Fibroblast of mammary gland (primary cell): ENCODE measurements around the gene CCDC158.
A peak's percentile ranks its signal among the peaks of the same experiment; 100 is the strongest.

ENCODE experiments used
- DNase-seq: peaks from one replicate; pipeline ENCODE4 v3.0.0-alpha.2; 2010; ENCODE audit warnings: low read depth
- H3K4me3 ChIP-seq: 2 replicates; pipeline ENCODE4 v1.5.1; 2011; ENCODE audit warnings: low read depth, mild to moderate bottlenecking, low read length, moderate library complexity; ENCODE audit not compliant: control insufficient read depth
- TF ChIP-seq, protein P1 (sequence below): conservative IDR thresholded peaks from 2 replicates; pipeline ENCODE4 v1.5.1; 2011; ENCODE audit warnings: low read depth, low read length, inconsistent platforms; ENCODE audit not compliant: control insufficient read depth, insufficient read depth

The CCDC158 gene

DNA sequence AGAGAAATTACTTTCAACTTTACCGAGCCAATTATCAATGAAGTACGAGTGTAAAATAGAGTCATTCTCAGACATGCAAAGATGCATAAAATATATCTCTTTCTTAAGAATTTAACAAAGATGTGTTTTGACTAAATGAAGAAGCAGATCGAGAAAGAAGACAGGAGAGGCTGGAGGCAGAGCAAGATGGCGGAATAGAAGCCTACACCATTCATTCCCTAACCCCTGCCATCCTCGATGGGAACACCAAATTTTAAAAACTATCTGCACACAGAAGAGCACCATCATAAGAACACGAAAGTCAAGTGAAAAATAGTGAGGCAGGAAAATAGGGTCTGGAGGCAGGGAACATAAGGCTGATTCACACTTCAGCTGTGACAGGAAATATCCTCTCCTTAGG is 35.0 kb downstream of the CCDC158 start:
- TF ChIP-seq, protein P1, sequence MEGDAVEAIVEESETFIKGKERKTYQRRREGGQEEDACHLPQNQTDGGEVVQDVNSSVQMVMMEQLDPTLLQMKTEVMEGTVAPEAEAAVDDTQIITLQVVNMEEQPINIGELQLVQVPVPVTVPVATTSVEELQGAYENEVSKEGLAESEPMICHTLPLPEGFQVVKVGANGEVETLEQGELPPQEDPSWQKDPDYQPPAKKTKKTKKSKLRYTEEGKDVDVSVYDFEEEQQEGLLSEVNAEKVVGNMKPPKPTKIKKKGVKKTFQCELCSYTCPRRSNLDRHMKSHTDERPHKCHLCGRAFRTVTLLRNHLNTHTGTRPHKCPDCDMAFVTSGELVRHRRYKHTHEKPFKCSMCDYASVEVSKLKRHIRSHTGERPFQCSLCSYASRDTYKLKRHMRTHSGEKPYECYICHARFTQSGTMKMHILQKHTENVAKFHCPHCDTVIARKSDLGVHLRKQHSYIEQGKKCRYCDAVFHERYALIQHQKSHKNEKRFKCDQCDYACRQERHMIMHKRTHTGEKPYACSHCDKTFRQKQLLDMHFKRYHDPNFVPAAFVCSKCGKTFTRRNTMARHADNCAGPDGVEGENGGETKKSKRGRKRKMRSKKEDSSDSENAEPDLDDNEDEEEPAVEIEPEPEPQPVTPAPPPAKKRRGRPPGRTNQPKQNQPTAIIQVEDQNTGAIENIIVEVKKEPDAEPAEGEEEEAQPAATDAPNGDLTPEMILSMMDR: no peak
- no peak for DNase-seq
- H3K4me3 ChIP-seq: no peak overlapping the region

DNA sequence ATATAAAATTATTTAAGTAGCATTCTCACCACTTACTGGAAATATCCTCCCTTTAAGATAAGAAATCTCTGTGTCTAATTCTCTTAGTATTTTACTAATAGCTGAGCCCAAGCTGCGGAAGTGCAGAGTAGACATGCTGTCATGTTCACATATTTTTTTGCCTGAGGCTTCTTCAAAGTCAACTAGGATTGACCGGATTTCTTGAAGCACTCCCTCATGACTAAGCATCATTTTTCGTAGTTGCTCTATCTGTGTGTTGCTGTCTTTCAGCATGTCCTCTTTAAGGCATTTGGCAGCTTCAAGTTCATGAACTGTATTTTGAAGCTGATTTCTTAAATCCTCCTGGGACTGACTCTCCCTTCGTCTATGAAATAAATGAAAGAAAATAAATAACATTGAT is 36.9 kb downstream of the CCDC158 start:
- TF ChIP-seq, protein P1: no peak
- no peak for DNase-seq
- H3K4me3 ChIP-seq: no peak overlapping the region

DNA sequence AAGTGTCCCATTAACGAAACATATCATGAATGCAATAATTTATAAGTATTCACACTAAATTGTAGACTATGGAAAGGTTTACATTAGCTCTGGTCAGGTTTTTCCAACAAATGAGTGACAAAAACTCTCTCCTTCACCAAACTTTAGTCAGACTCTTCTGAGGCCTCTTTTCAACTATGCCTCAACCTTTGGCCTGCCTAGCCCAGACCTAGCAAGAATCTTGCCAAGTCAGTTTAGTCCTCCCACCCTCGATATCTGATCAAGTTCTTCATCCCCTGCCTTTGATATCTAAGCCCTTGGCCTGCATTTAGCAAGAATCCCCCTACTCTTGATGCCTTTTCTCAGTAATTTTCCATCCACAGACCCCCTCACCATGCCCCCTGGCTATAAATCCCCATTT is 37.9 kb downstream of the CCDC158 start:
- TF ChIP-seq, protein P1: no peak
- H3K4me3 ChIP-seq: no peak overlapping the region
- no peak for DNase-seq

DNA sequence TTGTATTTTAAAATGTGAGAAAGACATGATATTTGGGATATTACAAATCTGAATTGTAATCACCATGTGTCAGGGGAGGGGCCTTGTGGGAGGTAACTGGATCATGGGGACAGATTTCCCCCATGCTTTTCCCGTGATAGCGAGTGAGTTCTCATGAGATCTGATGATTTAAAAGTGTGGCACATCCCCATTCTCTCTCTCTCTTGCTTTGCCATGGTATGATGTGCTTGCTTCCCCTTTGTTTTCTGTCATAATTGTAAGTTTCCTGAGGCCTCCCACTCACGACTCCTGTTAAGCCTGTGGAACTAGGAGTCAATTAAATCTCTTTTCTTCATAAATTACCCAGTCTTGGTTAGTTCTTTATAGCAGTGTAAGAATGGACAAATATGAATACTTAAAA is 39.0 kb downstream of the CCDC158 start:
- no peak overlapping the region for H3K4me3 ChIP-seq
- no peak for DNase-seq
- TF ChIP-seq, protein P1: no peak

DNA sequence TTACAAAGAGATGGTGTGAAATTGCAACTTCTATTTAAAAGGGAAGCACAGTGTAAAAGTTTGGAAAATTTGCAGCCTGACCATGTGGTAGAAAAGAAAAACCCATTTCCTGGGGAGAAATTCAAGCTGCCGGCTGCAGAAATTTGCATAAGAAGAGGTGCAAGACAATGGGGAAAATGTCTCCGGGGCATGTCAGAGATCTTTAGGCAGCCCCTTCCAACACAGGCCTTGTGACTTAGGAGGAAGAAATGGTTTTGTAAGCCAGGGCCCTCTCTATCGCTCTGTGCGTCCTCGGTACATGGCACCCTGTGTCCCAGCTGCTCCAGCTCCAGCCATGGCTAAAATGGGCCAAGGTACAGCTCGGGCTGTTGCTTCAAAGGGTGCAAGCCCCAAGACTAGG is 40.4 kb downstream of the CCDC158 start:
- H3K4me3 ChIP-seq: no peak overlapping the region
- TF ChIP-seq, protein P1: no peak
- DNase-seq: no peak

DNA sequence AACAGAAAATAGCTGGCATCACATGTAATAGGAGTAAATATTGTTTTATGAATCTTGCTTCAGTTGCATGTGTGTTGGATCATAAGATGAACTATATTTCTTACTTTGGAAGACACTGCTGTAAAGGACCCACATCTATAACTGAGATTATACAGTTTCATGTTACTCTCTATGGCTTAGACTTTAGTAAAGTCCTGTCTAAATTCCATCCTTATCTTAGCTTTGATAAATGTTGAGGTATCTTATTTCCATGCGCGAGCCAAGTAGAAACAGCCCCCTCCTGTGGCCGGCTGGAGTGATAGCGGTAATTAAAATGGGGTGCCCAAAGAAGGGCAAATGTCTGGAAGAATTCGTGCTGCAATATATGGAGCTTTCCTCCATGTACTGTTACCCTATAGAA is 43.0 kb downstream of the CCDC158 start:
- DNase-seq: peak; percentile 31
- no peak overlapping the region for H3K4me3 ChIP-seq
- TF ChIP-seq, protein P1: peak; percentile 63

DNA sequence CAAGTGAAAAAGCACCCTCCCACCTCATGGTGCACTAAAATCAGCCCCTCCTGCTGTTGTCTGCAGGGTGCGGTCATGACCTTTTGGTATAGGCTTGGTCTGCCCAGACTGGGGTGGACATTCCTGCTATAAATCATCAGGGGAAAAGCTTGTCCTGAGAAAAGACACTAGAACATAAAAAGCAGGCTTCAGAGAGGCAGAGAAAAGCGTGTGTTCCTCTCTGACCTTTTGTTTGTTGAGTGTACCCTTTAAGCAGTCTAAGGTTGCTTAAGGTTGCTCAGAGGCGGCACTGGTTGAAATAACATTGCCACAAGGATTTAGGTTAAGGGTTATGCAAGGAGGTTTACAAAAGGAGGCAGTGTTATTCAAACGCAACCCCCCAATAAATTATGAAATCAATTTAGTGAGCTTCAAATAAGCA is 43.5 kb downstream of the CCDC158 start:
- TF ChIP-seq, protein P1: no peak
- H3K4me3 ChIP-seq: no peak overlapping the region
- DNase-seq: no peak
